Liver (tissue), 9 donors: ENCODE measurements around the gene PDE6D. TPM values are rescaled to one million over a fixed set of nuclear protein-coding genes. Genes with fewer than 3 reads are reported as not detected.

Experiments
- DNase-seq: peaks from one replicate; pipeline ENCODE4 v3.0.0-alpha.2; 2017; ENCODE audit warnings: low spot score
- H3K27ac ChIP-seq, 2 donors: one replicate each; pipeline ENCODE4 v1.7.0; 2013; ENCODE audit warnings: inconsistent platforms in 2 of 2, low read length in 2 of 2, control low read depth in 1 of 2, low read depth in 1 of 2, mild to moderate bottlenecking in 1 of 2
- H3K27me3 ChIP-seq, 4 donors: one replicate each; pipeline versions ENCODE4 v1.6.1 to v1.7.0; 2013; ENCODE audit warnings: low read length in 3 of 4, inconsistent platforms in 1 of 4, mild to moderate bottlenecking in 1 of 4, moderate library complexity in 1 of 4; ENCODE audit not compliant: control insufficient read depth in 4 of 4, insufficient read depth in 4 of 4
- H3K36me3 ChIP-seq, 4 donors: one replicate each; pipeline versions ENCODE4 v1.6.1 to v1.7.0; 2013; ENCODE audit warnings: low read length in 3 of 4, mild to moderate bottlenecking in 3 of 4, low read depth in 1 of 4, moderate library complexity in 1 of 4; ENCODE audit not compliant: control insufficient read depth in 4 of 4, insufficient read depth in 3 of 4
- H3K4me1 ChIP-seq, 4 donors: one replicate each; pipeline versions ENCODE4 v1.6.1 to v1.7.0; 2013; ENCODE audit warnings: low read length in 3 of 4, mild to moderate bottlenecking in 3 of 4, moderate library complexity in 1 of 4; ENCODE audit not compliant: control insufficient read depth in 4 of 4, insufficient read depth in 4 of 4
- H3K4me3 ChIP-seq, 3 donors: one replicate each; pipeline versions ENCODE4 v1.6.1 to v1.7.0; 2013; ENCODE audit warnings: low read length in 3 of 3, control low read depth in 1 of 3, low read depth in 1 of 3, mild to moderate bottlenecking in 1 of 3
- H3K9ac ChIP-seq, 2 donors: one replicate each; pipeline ENCODE4 v1.7.0; 2013; ENCODE audit warnings: low read length in 2 of 2, mild to moderate bottlenecking in 2 of 2, moderate library complexity in 2 of 2, control low read depth in 1 of 2, low read depth in 1 of 2
- H3K9me3 ChIP-seq, 4 donors: one replicate each; pipeline versions ENCODE4 v1.6.1 to v1.7.0; 2013; ENCODE audit warnings: low read length in 3 of 4; ENCODE audit not compliant: control insufficient read depth in 4 of 4
- EGR1 ChIP-seq, 2 donors: IDR thresholded peaks; 2 replicates each; pipeline ENCODE4 v1.6.1; 2016 to 2018; ENCODE audit warnings: antibody characterized with exemption in 2 of 2, low read depth in 2 of 2
- FOXA1 ChIP-seq: IDR thresholded peaks from 2 replicates; pipeline ENCODE4 v1.6.1; 2016; ENCODE audit warnings: antibody characterized with exemption
- FOXA2 ChIP-seq: IDR thresholded peaks from 2 replicates; pipeline ENCODE4 v1.6.1; 2016; ENCODE audit warnings: antibody characterized with exemption
- GABPA ChIP-seq, 2 donors: IDR thresholded peaks in 1 of 2; conservative IDR thresholded peaks in 1 of 2; 2 replicates each; pipeline ENCODE4 v1.6.1; 2016; ENCODE audit warnings: antibody characterized with exemption in 2 of 2, mild to moderate bottlenecking in 1 of 2, moderate library complexity in 1 of 2
- HNF4A ChIP-seq, 2 donors: conservative IDR thresholded peaks; 2 replicates each; pipeline ENCODE4 v1.6.1; 2016; ENCODE audit warnings: antibody characterized with exemption in 2 of 2, mild to moderate bottlenecking in 2 of 2
- HNF4G ChIP-seq: IDR thresholded peaks from 2 replicates; pipeline ENCODE4 v1.6.1; 2016; ENCODE audit warnings: antibody characterized with exemption
- JUND ChIP-seq, 2 donors: IDR thresholded peaks; 2 replicates each; pipeline ENCODE4 v1.6.1; 2016; ENCODE audit warnings: antibody characterized with exemption in 2 of 2
- NR2F2 ChIP-seq: IDR thresholded peaks from 2 replicates; pipeline ENCODE4 v1.6.1; 2016; ENCODE audit warnings: antibody characterized with exemption
- RAD21 ChIP-seq, 2 donors: IDR thresholded peaks; 2 replicates each; pipeline ENCODE4 v1.6.1; 2016; ENCODE audit warnings: antibody characterized with exemption in 2 of 2, mild to moderate bottlenecking in 2 of 2
- RXRA ChIP-seq, 2 donors: IDR thresholded peaks; 2 replicates each; pipeline ENCODE4 v1.6.1; 2017 to 2018; ENCODE audit warnings: antibody characterized with exemption in 2 of 2, mild to moderate bottlenecking in 1 of 2
- SP1 ChIP-seq: IDR thresholded peaks from 2 replicates; pipeline ENCODE4 v1.6.1; 2018; ENCODE audit warnings: antibody characterized with exemption, mild to moderate bottlenecking
- TAF1 ChIP-seq: conservative IDR thresholded peaks from 2 replicates; pipeline ENCODE4 v1.6.1; 2016; ENCODE audit warnings: antibody characterized with exemption, mild to moderate bottlenecking
- WGBS: extraction: QIAGEN DNeasy Blood & Tissue Kit; methylation state at CpG from one replicate; pipeline ENCODE4 v1.1.7; 2013; 5-methylcytosine and 5-hydroxymethylcytosine counted together
- polyA plus RNA-seq, 2 donors: library from polyadenylated mRNA; stranded (reverse) in 1 of 2; unstranded in 1 of 2; fragments of 200-250 nt in 1 of 2; fragments of >200 nt in 1 of 2; fragmentation: Nextera tagmentation in 1 of 2; extraction: Ambion mirVana in 1 of 2; gene quantifications; one replicate each; pipeline versions ENCODE4 v1.2.1 to v1.2.3, GENCODE V29; 2013 to 2015
- total RNA-seq, 2 donors: library from RNA; depleted of rRNA; stranded (reverse); fragments of >200 nt; gene quantifications; one replicate each; pipeline ENCODE4 v1.2.3, GENCODE V29; 2014
- TF ChIP-seq, protein P1 (sequence below): IDR thresholded peaks from 2 replicates; pipeline ENCODE4 v1.6.1; 2016; ENCODE audit warnings: antibody characterized with exemption
- TF ChIP-seq, protein P2 (sequence below): fragments of 150-350 bp; IDR thresholded peaks from 2 replicates; pipeline ENCODE4 v1.5.1; 2017; ENCODE audit warnings: improper control_type of control experiment, low read depth, low read length; ENCODE audit not compliant: missing input control
- TF ChIP-seq, protein P3 (sequence below): IDR thresholded peaks from 2 replicates; pipeline ENCODE4 v1.6.1; 2016; ENCODE audit warnings: antibody characterized with exemption, mild to moderate bottlenecking
- TF ChIP-seq, protein P4 (sequence below): IDR thresholded peaks from 2 replicates; pipeline ENCODE4 v1.6.1; 2016; ENCODE audit warnings: antibody characterized with exemption
- donor health status: healthy.
- donor health status: healthy.
- donor health status: healthy.
- donor health status: healthy.
- donor health status: healthy.

PDE6D gene
- total and polyA plus RNA-seq, 4 donors: 6.6 to 8.5 (median 7.0) TPM

DNA sequence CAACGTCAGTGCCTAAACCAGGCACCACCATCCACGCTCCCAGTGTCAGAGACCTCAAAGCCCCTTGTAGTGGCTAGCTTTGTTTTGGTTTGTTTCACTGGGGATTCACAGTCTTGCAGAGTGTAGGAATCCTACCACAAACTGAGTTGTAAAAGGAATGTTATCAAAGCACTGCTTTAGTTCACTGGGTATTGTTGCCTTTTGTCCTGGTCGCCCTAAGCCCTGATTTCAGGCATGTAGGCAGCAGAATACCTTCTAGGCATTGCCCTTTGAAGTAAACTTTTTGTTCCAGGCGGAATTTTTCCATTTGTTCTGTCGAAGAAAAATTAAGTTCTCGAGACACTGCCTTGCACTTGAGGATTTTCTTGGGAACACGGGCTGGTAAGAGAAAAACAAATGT, 43.3 kb downstream of the PDE6D start:
- DNase-seq: no peak
- 95% methylated on average over 7 of the region's 7 CpGs for WGBS
- H3K27me3 ChIP-seq: no peaks in the 10 kb centered on the region
- H3K4me3 ChIP-seq: no peak overlapping the region
- no peak overlapping the region for H3K9ac ChIP-seq
- H3K27ac ChIP-seq: no peak overlapping the region
- no peaks in the 10 kb centered on the region for H3K4me1 ChIP-seq
- peaks cover 0 to 9% (median 5%) of the 10 kb centered on the region in 4 donors for H3K36me3 ChIP-seq
- TF ChIP-seq RAD21 (IDR thresholded peaks at IDR 0.05) (no peak), HNF4A (conservative IDR thresholded peaks at IDR 0.05) (no peak), TAF1 (no peak), RXRA (IDR thresholded peaks at IDR 0.05) (no peak), EGR1 (IDR thresholded peaks at IDR 0.05; ENCODE audit: low read depth in 2 of 2) (no peak), HNF4G (no peak), FOXA2 (no peak), GABPA (IDR thresholded peaks at IDR 0.05 in 1 of 2, conservative IDR thresholded peaks at IDR 0.05 in 1 of 2) (no peak), NR2F2 (no peak), FOXA1 (no peak), SP1 (no peak), JUND (IDR thresholded peaks at IDR 0.05) (no peak)
- TF ChIP-seq, protein P1, sequence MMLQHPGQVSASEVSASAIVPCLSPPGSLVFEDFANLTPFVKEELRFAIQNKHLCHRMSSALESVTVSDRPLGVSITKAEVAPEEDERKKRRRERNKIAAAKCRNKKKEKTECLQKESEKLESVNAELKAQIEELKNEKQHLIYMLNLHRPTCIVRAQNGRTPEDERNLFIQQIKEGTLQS: no peak
- TF ChIP-seq, protein P2, sequence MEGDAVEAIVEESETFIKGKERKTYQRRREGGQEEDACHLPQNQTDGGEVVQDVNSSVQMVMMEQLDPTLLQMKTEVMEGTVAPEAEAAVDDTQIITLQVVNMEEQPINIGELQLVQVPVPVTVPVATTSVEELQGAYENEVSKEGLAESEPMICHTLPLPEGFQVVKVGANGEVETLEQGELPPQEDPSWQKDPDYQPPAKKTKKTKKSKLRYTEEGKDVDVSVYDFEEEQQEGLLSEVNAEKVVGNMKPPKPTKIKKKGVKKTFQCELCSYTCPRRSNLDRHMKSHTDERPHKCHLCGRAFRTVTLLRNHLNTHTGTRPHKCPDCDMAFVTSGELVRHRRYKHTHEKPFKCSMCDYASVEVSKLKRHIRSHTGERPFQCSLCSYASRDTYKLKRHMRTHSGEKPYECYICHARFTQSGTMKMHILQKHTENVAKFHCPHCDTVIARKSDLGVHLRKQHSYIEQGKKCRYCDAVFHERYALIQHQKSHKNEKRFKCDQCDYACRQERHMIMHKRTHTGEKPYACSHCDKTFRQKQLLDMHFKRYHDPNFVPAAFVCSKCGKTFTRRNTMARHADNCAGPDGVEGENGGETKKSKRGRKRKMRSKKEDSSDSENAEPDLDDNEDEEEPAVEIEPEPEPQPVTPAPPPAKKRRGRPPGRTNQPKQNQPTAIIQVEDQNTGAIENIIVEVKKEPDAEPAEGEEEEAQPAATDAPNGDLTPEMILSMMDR: no peak
- TF ChIP-seq, protein P3, sequence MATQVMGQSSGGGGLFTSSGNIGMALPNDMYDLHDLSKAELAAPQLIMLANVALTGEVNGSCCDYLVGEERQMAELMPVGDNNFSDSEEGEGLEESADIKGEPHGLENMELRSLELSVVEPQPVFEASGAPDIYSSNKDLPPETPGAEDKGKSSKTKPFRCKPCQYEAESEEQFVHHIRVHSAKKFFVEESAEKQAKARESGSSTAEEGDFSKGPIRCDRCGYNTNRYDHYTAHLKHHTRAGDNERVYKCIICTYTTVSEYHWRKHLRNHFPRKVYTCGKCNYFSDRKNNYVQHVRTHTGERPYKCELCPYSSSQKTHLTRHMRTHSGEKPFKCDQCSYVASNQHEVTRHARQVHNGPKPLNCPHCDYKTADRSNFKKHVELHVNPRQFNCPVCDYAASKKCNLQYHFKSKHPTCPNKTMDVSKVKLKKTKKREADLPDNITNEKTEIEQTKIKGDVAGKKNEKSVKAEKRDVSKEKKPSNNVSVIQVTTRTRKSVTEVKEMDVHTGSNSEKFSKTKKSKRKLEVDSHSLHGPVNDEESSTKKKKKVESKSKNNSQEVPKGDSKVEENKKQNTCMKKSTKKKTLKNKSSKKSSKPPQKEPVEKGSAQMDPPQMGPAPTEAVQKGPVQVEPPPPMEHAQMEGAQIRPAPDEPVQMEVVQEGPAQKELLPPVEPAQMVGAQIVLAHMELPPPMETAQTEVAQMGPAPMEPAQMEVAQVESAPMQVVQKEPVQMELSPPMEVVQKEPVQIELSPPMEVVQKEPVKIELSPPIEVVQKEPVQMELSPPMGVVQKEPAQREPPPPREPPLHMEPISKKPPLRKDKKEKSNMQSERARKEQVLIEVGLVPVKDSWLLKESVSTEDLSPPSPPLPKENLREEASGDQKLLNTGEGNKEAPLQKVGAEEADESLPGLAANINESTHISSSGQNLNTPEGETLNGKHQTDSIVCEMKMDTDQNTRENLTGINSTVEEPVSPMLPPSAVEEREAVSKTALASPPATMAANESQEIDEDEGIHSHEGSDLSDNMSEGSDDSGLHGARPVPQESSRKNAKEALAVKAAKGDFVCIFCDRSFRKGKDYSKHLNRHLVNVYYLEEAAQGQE: no peak
- TF ChIP-seq, protein P4, sequence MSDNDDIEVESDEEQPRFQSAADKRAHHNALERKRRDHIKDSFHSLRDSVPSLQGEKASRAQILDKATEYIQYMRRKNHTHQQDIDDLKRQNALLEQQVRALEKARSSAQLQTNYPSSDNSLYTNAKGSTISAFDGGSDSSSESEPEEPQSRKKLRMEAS: no peak
- no peaks in the 10 kb centered on the region for H3K9me3 ChIP-seq

DNA sequence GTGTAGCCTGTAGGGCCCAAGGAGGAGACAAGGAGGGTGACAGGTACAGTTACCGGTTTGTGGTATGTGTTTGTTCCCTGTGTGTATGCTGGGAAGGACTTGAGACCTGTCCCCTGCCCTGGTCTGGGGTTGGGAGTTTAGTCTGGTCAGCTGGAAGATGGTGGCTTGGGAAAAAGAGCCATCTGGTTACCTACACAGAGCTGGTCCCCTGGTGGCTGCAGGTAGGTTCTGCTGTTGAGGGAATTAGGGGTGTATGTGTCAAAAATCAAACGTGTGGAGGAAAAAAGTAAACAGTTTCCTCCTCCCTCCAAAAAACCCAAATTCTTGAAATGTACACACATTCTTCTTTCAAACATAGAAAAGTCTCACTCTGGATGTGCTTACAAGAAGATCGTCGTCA, 48.5 kb downstream of the PDE6D start:
- DNase-seq: no peak
- Histone ChIP-seq H3K36me3 (peaks cover 0 to 11% (median 6%) of the 10 kb centered on the region in 4 donors), H3K9ac (no peak overlapping the region), H3K4me1 (no peaks in the 10 kb centered on the region), H3K9me3 (no peaks in the 10 kb centered on the region), H3K27me3 (no peaks in the 10 kb centered on the region), H3K27ac (no peak overlapping the region), H3K4me3 (no peak overlapping the region)
- TF ChIP-seq, protein P3: no peak
- no peak for TF ChIP-seq FOXA2
- WGBS: 88% methylated on average over 4 of the region's 4 CpGs
